HG03354 (cell line): ENCODE results near the gene B4GALT2.

Source experiments
- ATAC-seq: cut with Tn5 transposase; IDR thresholded peaks from one replicate; pipeline ENCODE4 v1.9.1; 2021; ENCODE audit warnings: mild to moderate bottlenecking; ENCODE audit not compliant: unreplicated experiment, poor library complexity, severe bottlenecking

Gene B4GALT2

DNA sequence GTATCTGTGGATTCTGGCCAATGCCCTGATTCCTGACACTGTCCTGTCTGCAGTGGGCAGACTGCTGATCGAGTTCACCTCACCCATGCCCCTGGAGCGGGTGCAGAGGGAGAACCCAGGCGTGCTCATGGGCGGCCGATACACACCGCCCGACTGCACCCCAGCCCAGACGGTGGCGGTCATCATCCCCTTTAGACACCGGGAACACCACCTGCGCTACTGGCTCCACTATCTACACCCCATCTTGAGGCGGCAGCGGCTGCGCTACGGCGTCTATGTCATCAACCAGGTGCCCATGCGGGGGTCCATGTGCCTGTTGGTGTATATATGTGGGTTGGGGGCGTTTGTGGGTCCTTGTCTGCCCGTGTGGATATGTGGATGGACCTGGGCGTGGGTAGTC lies 2.6 kb downstream of the B4GALT2 start:
- ATAC-seq: no peak

DNA sequence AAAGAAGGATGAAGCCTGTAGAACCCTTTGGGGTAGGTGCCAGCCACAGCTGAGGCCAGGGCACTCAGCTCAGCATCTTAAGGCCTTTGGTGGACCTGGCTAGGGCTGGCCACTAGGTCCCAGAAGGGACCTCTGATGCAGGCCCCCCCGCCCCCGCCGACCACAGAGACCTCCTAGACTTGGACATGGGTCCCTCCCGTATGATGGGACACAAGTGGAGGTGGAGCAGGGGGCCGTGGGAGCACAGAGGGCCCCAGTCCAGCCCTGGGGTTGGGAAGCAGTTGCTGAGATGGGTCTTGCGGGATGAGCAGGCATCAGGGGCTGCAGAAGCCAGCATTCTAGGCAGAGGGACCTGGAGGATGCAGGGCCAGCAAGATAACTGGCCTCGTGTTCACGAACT lies 3.2 kb downstream of the B4GALT2 start:
- ATAC-seq: no peak

DNA sequence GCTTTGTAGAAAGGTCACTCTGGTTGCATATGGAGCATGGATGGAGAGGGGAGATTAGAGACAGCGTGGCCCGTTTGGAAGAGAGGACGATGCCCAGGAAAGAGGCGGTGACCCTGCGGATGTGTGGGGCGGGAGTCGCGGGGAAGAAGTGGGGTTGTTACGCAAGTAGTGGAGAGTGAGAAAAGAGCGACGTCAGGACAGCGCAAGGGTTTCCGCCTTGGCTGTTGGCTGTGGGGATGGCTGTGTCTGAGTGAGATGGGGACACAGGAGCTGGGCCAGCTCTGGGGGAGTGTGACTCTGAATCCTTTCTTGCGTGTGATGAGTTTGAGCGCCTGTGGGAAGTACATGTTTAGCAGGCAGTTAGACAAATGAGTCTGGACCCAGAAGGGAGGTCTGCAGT lies 3.8 kb downstream of the B4GALT2 start:
- ATAC-seq: no peak

DNA sequence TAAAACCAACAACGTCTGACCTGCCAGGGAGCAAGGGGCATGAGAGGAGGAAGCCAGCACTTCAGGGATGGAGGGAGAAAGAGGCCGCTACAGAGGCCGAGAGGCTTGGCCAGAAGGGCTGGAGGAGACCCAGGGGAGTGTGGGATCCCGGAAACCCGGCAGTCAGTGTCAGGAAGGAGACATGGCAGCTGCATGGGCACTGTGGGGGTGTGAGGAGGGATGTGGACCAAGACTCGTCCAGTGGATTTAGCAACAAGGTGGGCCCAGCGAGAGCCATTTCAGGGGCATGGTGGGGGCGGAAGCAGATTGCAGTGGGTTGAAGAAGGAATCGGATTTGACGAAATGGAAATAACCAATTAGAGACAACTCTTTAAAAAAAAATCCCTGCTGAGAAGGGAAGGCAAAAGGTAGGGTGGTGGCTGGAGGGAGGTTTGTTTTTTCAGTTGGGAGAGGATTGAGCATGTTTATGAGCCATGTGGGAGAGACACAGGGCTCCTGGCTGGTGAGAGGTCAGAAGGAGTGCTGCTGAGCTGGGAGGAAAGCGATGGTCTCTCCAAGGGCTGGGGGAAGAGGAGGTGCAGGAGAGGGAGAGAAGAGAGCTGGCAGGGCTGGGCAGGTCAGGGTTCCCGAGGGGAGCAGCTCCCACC lies 4.4 kb downstream of the B4GALT2 start:
- ATAC-seq: no peak

DNA sequence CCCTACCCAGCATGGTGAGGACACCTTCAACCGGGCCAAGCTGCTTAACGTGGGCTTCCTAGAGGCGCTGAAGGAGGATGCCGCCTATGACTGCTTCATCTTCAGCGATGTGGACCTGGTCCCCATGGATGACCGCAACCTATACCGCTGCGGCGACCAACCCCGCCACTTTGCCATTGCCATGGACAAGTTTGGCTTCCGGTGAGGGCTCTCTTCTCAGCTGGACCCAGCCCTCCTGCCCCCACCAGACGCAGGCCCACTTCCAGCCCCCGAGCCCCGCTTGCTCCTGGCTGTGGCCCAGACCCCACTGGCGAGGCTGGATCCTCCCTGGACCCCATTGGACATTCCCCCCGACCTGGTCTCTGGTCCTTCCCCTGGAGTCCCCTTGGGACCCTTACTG lies 5.8 kb downstream of the B4GALT2 start:
- ATAC-seq: no peak

DNA sequence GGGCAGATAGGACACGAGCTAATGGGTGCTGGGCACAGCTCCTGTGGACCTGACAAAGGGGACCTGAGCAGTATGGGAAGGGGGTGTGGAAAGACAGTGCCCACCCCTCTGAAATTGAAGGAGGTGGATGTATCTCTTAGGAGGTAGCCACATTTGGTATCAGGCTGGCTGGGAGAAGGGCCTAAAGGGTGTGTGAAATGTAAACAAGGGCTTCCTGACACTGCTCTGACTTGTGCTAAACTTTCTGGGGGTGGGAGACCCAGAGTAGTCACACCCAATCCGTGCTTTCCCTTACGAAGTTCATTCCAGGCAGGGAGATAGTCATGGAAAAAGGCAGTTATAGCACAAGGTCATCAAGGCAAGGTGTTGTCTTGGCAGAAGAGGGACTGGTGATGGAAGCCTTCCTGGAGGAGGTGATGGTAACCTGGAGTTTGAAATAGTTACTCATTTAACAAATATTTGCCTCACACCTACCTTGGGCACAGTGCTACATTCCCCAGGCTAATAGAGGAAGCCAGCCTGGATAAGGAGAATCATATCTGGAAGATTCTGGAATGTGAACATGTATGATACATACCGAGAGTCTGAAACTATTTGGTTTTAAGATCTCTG lies 7.1 kb downstream of the B4GALT2 start:
- ATAC-seq: no peak

DNA sequence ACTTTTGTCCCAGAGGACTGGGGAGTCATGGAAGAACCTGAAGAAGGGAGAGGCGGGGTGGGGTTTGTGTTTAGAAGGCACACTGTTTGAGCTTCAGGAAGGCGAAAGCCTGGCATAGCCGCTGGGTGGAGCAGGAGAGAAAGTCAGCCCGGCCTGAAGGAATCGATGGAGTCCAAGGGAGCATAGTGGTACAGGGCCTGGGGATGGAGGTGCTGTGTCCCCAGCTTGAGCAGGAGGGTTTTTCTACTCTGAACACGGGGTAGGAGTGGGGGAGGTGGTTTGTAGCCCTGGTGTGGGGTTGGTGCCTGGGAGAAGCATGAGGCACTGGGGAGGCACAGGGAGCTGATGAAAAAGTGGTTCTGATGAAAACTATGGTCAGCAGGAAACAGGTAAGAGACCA lies 7.7 kb downstream of the B4GALT2 start:
- ATAC-seq: no peak

DNA sequence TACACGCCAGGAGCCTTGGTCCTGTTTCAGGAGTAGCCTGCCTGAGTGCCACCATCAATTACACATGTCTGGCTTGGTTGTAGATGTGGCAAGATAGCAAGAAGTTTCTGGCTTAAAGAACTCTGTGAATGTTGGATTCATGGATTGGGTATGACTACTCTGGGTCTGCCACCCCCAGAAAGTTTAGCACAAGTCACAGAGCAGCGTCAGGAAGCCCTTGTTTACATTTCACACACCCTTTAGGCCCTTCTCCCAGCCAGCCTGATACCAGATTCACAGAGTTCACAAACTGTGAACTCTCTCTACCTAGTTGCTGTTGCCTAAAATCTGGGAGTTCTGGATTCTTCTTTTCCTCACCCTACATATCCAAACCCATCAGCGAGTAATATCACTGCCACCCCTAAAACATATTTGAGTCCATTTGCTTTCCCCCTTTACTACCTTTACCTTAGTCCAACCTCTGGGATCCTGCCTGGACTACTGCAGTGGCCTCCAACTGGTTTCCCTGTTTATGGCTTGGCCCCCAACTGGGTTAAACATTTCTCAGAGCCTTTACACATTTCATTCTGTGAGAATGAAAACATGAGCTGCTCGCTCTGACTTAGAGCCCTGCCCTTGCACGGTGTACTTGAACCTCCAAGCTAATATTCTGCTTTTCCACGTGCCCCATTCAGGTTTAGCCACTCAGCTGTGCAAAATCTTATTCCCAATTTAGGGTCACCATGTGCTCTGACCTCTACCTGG lies 8.3 kb downstream of the B4GALT2 start:
- ATAC-seq: no peak

DNA sequence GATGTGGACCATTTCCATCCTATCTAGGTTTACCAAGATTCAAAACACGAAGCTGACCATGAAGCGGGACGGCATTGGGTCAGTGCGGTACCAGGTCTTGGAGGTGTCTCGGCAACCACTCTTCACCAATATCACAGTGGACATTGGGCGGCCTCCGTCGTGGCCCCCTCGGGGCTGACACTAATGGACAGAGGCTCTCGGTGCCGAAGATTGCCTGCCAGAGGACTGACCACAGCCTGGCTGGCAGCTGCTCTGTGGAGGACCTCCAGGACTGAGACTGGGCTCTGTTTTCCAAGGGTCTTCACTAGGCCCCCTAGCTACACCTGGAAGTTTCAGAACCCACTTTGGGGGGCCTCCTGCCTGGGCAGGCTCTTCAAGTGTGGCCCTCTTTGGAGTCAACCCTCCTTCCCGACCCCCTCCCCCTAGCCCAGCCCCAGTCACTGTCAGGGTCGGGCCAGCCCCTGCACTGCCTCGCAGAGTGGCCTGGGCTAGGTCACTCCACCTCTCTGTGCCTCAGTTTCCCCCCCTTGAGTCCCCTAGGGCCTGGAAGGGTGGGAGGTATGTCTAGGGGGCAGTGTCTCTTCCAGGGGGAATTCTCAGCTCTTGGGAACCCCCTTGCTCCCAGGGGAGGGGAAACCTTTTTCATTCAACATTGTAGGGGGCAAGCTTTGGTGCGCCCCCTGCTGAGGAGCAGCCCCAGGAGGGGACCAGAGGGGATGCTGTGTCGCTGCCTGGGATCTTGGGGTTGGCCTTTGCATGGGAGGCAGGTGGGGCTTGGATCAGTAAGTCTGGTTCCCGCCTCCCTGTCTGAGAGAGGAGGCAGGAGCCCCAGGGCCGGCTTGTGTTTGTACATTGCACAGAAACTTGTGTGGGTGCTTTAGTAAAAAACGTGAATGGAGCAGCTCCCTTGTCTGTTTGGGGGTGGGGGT lies 11.5 kb downstream of the B4GALT2 start:
- no peak for ATAC-seq

DNA sequence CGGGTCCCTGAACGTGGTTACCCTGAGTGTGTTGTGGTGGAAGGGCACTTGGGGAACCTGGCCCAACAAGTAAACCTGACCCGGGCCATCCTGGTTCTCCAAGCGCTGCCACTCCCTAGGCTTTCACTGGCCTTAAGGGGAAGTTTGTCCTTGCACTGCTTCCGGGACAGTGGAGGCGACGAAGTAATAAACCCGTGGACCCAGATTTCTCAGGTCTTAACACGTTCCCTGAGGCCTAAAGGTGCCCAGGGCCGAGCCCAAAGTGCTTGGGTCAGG lies 12.1 kb downstream of the B4GALT2 start:
- ATAC-seq: peak; percentile 2

DNA sequence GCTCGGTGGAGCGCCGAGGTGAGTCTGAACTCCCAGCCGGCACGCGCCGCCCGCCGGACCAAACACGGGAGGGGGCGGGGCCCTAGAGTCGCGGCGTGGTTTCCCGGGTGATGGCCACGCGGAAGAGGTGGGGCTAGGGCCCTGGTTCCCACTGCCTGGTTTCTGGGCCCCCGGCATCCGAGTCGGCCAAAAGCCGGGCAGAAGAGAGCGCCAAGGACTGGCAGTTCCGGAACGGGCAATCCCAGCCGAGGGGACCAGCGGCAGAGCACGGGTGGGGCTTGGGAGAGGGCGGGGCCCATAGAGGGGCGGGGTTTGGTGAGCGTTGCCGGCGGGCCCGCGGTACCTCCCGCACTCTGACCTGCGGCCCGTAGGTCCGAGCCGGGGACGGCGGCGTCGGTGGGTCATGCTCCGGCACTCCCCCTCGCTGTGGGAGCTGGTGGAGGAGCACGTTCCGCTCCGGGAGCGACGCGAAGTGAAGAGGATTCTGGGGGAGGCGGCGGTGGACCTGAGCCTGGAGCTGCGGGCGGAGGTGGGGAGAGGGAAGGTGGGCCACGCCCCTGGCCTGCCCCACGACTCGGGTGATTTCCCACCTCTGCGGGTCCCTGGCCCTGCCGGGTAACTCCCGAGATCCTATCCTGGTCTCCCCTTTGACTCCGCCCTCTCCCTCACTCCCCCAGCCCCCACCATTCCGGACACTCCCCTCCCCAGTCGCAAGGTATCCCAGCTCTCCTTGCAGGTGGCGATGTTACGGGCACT lies 12.6 kb downstream of the B4GALT2 start, which contains the start of gene CCDC24:
Gene CCDC24 (plus strand): TSS at position 124 of the 756 bp plus-strand sequence. CDS start 280 bp downstream, at position 404.
- ATAC-seq: peak; percentile 81

DNA sequence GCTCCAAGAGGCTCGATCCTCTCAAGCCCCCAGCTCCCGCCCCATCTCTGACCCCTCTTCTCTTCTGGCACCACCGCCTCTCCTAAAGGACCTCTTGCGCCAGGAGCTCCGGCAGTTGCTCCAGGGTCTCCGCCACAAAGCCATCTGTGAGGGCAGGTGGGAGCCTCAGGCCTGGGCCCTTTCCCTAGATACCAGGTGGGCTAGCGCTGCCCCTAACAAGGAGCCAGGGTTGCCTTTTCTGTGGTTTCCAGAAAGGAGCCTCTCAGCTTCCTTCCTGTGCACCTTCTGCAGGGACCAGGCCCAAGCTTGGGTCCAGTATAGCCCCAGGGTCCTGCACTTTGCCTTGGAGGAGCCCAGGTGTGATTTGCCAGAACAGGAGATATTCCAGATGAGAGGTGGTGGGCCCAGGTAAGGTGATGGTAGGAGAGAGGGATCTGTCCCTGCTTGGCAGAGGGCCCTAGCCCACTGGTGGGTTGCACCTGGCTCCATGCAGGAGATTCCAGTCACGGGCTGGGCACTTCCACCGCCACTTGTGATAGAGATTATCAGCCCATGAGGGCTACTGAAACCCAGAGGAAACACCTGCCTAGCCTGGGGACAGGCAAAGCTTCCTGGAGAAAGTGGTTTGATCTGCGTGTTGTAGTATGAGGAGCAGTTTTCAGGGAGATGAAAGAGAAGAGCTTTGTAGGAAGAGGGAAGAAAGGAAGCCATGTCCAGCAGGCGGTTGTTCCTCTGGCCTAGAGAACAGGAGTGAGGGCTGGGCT lies 13.4 kb downstream of the B4GALT2 start:
- no peak for ATAC-seq

DNA sequence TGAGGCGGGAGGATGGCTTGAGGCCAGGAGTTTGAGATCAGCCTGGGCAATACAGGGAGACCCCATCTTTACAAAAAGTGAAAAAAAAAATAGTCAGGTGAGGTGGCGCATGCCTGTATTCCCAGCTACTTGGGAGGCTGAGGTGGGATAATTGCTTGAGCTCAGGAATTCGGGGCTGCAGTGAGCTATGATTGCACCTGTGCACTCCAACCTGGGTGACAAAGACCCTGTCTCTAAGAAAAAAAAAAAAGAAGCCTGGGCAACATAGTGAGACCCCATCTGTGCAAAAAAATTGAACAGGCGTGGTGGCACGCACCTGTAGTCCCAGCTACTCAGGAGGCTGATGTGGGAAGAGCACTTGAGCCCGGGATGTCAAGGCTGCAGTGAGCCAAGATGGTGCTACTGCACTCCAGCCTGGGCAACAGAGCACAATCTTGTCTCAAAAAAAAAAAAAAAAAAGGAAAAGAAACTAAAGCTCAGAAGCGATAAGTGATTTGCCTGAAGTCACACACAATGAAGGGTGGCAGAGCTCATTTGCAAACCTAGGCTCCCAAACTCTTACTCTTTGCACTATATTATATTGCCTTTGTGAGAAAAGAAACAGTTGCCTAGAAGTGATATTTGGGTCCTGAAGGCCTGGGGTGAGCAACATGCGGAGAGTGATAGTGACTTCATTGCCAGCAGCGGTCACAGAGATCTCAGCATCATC lies 14.3 kb downstream of the B4GALT2 start:
- ATAC-seq: no peak

DNA sequence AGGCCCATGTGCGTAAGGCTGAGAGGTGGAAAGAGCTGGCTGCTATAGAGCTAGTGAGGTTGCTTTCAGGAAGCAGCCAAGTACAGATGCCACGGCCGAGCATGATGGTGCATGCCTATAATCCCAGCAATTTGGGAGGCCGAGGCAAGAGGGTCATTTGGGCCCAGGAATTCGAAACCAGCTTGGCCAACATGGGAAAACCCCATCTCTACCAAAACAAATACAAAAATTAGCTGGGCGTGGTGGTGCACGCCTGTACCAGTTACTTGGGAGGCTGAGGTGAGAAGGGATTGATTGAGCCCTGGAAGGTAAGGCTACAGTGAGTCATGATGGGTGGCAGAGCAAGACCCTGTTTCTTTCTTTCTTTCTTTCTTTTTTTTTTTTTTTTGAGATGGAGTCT lies 15.1 kb downstream of the B4GALT2 start:
- ATAC-seq: no peak

DNA sequence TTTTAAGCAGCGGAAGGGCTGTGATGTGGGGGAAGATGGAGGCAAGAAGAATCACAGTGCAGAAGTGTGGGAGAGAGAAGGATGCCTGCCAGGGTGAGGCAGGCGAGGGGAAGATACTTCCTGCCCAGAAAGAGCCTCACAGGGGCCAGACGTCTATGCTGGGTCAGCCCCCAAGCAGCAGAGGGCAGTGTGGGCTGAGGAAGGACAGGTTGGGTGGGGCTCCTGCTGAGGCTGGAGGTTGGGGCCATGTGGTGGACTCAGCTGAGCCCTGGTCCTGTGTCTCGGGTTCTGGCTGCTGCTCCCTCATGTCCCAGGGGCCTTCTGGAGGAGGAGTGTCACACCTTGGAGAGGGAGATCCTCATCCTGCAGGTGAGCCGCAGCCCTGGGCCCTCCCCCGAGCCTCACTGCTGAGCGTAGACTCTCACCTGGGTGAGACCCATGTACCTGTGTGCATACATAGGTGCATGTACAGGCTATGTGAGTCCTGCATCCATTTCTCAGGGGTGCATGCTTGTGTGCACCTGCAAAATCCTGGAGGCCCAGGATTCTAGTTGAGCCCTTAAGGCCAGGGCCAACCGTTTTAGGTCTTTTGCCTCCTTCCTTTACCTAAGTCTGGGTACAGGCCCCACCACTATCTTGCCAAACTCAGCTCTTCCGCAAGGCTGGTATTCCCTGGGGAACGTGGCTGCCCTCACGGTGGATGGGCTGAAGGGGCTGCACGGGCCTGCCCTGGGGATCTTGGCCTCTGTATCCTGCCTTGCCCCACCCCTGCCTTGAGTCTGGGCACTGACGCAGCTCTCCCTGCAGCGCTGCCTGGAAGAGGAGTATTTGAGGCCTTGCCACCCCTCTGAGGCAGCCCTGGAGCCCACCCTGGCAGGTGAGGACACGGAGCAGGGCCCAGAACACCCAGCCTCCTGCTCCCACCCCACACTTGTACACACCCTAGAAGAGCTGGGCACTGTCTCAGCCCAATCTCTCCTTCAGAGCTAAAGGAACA lies 16.1 kb downstream of the B4GALT2 start:
- ATAC-seq: no peak

DNA sequence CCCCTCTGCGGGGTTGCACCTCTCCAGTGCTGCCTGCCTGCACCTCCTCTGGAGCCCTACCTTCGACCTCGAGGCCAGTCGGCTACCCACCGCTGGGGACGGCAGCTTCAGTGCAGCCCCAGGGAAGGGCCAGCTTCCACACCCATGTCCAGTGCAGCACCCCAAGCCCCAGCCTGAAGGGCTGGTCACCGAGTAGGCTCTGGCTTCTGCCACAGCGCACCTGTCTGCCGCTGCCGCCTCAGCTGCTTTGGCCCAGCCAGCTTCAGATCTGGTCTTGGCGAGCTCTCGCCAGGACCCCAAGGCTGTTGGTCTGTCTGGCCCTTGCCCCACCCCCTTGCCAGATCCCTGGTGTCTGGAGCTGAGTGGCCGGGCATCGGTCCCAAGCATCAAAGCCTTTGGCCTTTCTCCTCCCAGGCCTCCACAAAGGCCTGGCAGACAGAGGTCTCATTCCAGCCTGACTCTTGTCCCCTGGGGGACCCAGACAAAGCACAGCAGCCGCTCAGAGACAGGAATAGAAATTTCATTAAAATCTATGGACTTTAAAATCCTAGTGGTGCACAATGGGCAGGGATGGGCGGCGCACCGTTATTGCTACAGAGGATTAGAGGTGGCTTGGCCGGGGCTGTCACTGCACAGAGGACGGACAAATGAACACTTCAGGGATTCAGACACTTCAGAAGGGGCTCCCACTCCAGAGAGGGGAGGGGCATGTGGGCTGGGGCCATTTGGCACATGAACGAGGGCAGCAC lies 17.1 kb downstream of the B4GALT2 start:
- no peak for ATAC-seq

DNA sequence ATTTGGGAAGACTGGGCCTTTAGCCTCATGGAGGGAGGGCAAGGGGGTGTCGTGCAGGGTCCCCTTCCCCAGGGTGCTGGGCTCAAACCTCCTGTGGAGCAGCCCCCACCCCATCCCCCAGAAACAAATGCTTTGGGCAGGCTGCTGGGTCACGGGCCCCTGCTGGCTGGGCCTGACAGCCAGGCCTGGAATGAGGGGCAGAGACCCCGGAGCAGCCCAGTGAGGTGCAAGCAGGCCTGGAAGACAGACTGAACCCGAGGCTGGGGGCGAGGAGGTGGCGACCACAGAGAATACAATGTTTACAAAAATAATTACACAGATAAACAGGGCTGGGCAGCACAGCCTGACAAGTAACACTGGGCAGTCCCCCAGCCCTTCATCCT lies 17.7 kb downstream of the B4GALT2 start:
- ATAC-seq: no peak
